22Rv1 (cell line): ENCODE measurements around the gene ARIH2.

Experiments used
- ZFX ChIP-seq: fragments of 450-650 bp; IDR thresholded peaks from 2 replicates; pipeline ENCODE4 v1.6.1; 2017; ENCODE audit warnings: antibody characterized with exemption, borderline replicate concordance
- TF ChIP-seq, protein P1 (sequence below): fragments of 450-650 bp; IDR thresholded peaks from 2 replicates; pipeline ENCODE4 v1.5.1; 2017; ENCODE audit warnings: mild to moderate bottlenecking

DNA sequence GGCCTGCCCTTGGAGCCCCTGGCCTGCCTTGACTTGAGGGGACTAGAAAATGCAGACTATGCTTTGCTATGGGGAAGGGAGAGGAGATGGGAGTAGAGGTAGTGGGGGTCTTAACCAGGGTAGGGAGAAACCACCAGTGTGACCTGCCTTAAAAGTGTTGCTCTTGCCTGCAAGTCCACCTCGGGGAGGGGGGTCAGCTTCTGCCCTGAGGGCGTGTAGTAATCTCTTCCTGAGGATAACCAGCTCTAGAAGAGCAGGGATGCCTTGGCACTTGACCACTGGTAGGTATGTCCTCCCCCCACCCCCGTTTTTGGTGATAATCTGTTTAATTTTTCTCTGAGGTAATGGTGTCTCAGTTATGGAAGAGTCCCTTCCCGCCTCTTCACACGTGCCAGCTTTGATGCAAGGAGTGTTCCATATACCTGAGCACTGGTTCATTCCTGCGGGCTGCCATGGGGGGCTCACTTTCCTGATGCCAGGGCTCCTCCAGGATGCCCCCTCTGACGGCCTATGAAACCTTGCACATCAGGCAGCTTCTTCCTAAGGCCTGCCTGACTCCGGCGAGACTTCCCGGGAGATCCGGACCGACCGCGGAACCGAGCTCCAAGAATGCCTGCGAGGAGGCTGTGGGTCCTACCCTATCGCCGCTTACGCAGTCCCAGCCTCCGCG is 70.6 kb downstream of the ARIH2 start:
- TF ChIP-seq, protein P1, sequence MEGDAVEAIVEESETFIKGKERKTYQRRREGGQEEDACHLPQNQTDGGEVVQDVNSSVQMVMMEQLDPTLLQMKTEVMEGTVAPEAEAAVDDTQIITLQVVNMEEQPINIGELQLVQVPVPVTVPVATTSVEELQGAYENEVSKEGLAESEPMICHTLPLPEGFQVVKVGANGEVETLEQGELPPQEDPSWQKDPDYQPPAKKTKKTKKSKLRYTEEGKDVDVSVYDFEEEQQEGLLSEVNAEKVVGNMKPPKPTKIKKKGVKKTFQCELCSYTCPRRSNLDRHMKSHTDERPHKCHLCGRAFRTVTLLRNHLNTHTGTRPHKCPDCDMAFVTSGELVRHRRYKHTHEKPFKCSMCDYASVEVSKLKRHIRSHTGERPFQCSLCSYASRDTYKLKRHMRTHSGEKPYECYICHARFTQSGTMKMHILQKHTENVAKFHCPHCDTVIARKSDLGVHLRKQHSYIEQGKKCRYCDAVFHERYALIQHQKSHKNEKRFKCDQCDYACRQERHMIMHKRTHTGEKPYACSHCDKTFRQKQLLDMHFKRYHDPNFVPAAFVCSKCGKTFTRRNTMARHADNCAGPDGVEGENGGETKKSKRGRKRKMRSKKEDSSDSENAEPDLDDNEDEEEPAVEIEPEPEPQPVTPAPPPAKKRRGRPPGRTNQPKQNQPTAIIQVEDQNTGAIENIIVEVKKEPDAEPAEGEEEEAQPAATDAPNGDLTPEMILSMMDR = no peak
- no peak for TF ChIP-seq ZFX
